GM18526 (cell line): Measurements from ENCODE around the gene RGS6.

Experiments
- POLR2A ChIP-seq: IDR thresholded peaks from 3 replicates; pipeline ENCODE4 v1.6.1; 2011; ENCODE audit not compliant: insufficient read length; ENCODE audit errors: extremely low read depth

RGS6 gene

GRCh38 chr14:72314808-72315435, 382.7 kb downstream of the RGS6 start:
- TF ChIP-seq POLR2A: no peak

GRCh38 chr14:72315714-72316113, 383.5 kb downstream of the RGS6 start:
- no peak for TF ChIP-seq POLR2A

GRCh38 chr14:72318648-72319047, 386.4 kb downstream of the RGS6 start:
- no peak for TF ChIP-seq POLR2A

- TF ChIP-seq POLR2A: no peak
Measured at GRCh38 chr14:72332046-72332445, 399.8 kb downstream of the RGS6 start.

- no peak for TF ChIP-seq POLR2A
Measured at GRCh38 chr14:72332871-72333270, 400.6 kb downstream of the RGS6 start.

GRCh38 chr14:72333357-72333756, 401.1 kb downstream of the RGS6 start:
- TF ChIP-seq POLR2A: no peak

GRCh38 chr14:72336311-72336980, 404.2 kb downstream of the RGS6 start:
- no peak for TF ChIP-seq POLR2A

GRCh38 chr14:72341237-72341636, 409.0 kb downstream of the RGS6 start:
- no peak for TF ChIP-seq POLR2A

GRCh38 chr14:72341686-72342085, 409.5 kb downstream of the RGS6 start:
- no peak for TF ChIP-seq POLR2A

GRCh38 chr14:72347118-72347517, 414.9 kb downstream of the RGS6 start:
- no peak for TF ChIP-seq POLR2A

- no peak for TF ChIP-seq POLR2A
Measured at GRCh38 chr14:72350215-72350614, 418.0 kb downstream of the RGS6 start.

GRCh38 chr14:72352012-72352411, 419.8 kb downstream of the RGS6 start:
- no peak for TF ChIP-seq POLR2A

GRCh38 chr14:72366619-72367018, 434.4 kb downstream of the RGS6 start:
- no peak for TF ChIP-seq POLR2A

- no peak for TF ChIP-seq POLR2A
Measured at GRCh38 chr14:72369106-72369505, 436.9 kb downstream of the RGS6 start.

- TF ChIP-seq POLR2A: no peak
Measured at GRCh38 chr14:72377016-72377415, 444.8 kb downstream of the RGS6 start.

GRCh38 chr14:72380456-72380855, 448.2 kb downstream of the RGS6 start:
- TF ChIP-seq POLR2A: no peak

GRCh38 chr14:72383865-72384264, 451.6 kb downstream of the RGS6 start:
- no peak for TF ChIP-seq POLR2A
